ENCODE data around the gene TYK2. TPM values are rescaled to one million over a fixed set of nuclear protein-coding genes. Genes with fewer than 3 reads are reported as not detected.

TYK2 gene
- polyA plus RNA-seq, result 8.2 and 13.2 TPM in 2 replicates

GRCh38 chr19:10380313-10381102, at the start of gene TYK2:
Gene TYK2 (minus strand): TSS chr19:10380572. CDS start chr19:10378406, 2,166 bp downstream.

GRCh38 chr19:10420444-10421239, 40.3 kb upstream of the TYK2 start, which contains the start of gene PDE4A:
Gene PDE4A (plus strand): TSS chr19:10420538. CDS start chr19:10420765, 227 bp downstream.

GRCh38 chr19:10403137-10404021, 23.0 kb upstream of the TYK2 start, which contains the start of gene CDC37:
Gene CDC37 (minus strand): TSS chr19:10403542. CDS start chr19:10403479, 63 bp downstream.

GRCh38 chr19:10339380-10339960, 40.9 kb downstream of the TYK2 start, which contains the start of gene ICAM3:
Gene ICAM3 (minus strand): TSS chr19:10339624. CDS start chr19:10339614, 10 bp downstream.

GRCh38 chr19:10332965-10333757, 47.2 kb downstream of the TYK2 start, which contains the start of gene RAVER1:
Gene RAVER1 (minus strand): TSS chr19:10333529. CDS start chr19:10333507, 22 bp downstream.

GRCh38 chr19:10315335-10316214, 64.8 kb downstream of the TYK2 start, which contains the start of gene FDX2:
Gene FDX2 (minus strand): TSS chr19:10316015. CDS start chr19:10315996, 19 bp downstream.

GRCh38 chr19:10309423-10309822, 70.9 kb downstream of the TYK2 start, which contains the start of gene ZGLP1:
Gene ZGLP1 (minus strand): TSS chr19:10309815.

Other genes starting within 250 kb of the TYK2 start
- gene DNMT1, start 185.6 kb downstream of the TYK2 start, polyA plus RNA-seq, result 28.9 and 38.4 TPM in 2 replicates
- gene S1PR2, start 149.2 kb downstream of the TYK2 start, polyA plus RNA-seq, result not detected in 2 replicates
- gene MRPL4, start 128.4 kb downstream of the TYK2 start, polyA plus RNA-seq, result 11.7 and 13.8 TPM in 2 replicates
- gene ICAM1, start 109.5 kb downstream of the TYK2 start, polyA plus RNA-seq, result not detected in 2 replicates
- gene ICAM4, start 93.6 kb downstream of the TYK2 start, polyA plus RNA-seq, result not detected in 2 replicates
- 0.24 TPM in 1 of 2 replicates, not detected in the other for gene ICAM5, start 90.6 kb downstream of the TYK2 start, polyA plus RNA-seq
- not detected in 2 replicates for gene ZGLP1, start 70.8 kb downstream of the TYK2 start, polyA plus RNA-seq
- 12.7 and 29.5 TPM in 2 replicates for gene FDX2, start 64.6 kb downstream of the TYK2 start, polyA plus RNA-seq
- 0.13 TPM in 2 replicates for gene RAVER1, start 47.0 kb downstream of the TYK2 start, polyA plus RNA-seq
- gene ICAM3, start 40.9 kb downstream of the TYK2 start, polyA plus RNA-seq, result 2.8 TPM in 1 of 2 replicates, not detected in the other
- 16.1 and 22.6 TPM in 2 replicates for gene CDC37, start 23.0 kb upstream of the TYK2 start, polyA plus RNA-seq
- gene PDE4A, start 40.0 kb upstream of the TYK2 start, polyA plus RNA-seq, result 0.63 and 2.5 TPM in 2 replicates
- gene KEAP1, start 122.8 kb upstream of the TYK2 start, polyA plus RNA-seq, result 11.3 and 23.4 TPM in 2 replicates
- gene S1PR5, start 136.9 kb upstream of the TYK2 start, polyA plus RNA-seq, result 0.32 TPM in 1 of 2 replicates, not detected in the other
- gene ATG4D, start 163.3 kb upstream of the TYK2 start, polyA plus RNA-seq, result 5.6 TPM in 1 of 2 replicates, not detected in the other
- 2.4 and 5.3 TPM in 2 replicates for gene KRI1, start 185.4 kb upstream of the TYK2 start, polyA plus RNA-seq
- 17.1 and 34.4 TPM in 2 replicates for gene CDKN2D, start 188.4 kb upstream of the TYK2 start, polyA plus RNA-seq
- gene AP1M2, start 206.7 kb upstream of the TYK2 start, polyA plus RNA-seq, result 2.5 TPM in 1 of 2 replicates, not detected in the other
- 7.4 and 12.4 TPM in 2 replicates for gene SLC44A2, start 245.0 kb upstream of the TYK2 start, polyA plus RNA-seq

Measured in Purkinje cell (primary cell).